ENCODE measurements around the gene UTY. TPM values are rescaled to one million over a fixed set of nuclear protein-coding genes. Genes with fewer than 3 reads are reported as not detected.

Gene UTY
- total and polyA plus RNA-seq, 2 donors (not counting 3 experiments of a cell fraction or from before 2014, with no cell fraction given) = 4.8 to 17.9 TPM

DNA sequence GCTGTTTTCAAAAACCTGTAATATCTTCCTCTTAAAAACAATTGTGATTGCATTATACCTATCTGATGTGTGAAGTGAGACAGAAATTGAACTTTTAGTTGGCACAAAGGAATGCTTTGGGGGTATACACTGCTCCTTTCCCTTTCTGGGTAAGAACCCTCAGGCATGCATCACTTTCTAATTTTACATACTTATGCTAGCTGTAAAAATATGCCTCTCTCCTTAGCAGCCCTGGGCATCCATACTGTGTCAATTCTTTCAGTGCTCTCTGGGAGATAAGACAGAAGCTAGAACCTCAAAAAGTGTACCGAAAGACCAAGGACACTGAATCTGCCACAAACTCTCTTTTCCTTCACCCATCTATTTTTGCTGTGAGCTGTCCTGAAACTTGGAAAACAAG is 246.7 kb downstream of the UTY start:
- Histone ChIP-seq H4K20me1 (replicated peaks; ENCODE audit: control insufficient read depth, extremely low read depth, insufficient read depth, low read length) (no peaks in the 10 kb centered on the region), H3K9me1 (replicated peaks; ENCODE audit: control insufficient read depth, extremely low read depth, insufficient read depth, low read length) (no peaks in the 10 kb centered on the region), H3K36me3 (ENCODE audit: control insufficient read depth in 2 of 2, extremely low read depth in 1 of 2, insufficient read depth in 2 of 2, low read length in 2 of 2) (peaks cover 0 to 3% of the 10 kb centered on the region in 2 experiments), H3K9ac (replicated peaks; ENCODE audit: extremely low read depth, insufficient read depth, low read length) (no peak overlapping the region), H3K27me3 (ENCODE audit: control insufficient read depth in 2 of 2, insufficient read depth in 2 of 2, low read length in 2 of 2) (no peaks in the 10 kb centered on the region), H3K4me1 (ENCODE audit: control insufficient read depth, extremely low read depth, insufficient read depth, low read length) (no peaks in the 10 kb centered on the region), H3K4me2 (ENCODE audit: insufficient read depth, low read length) (no peak overlapping the region), H3K4me3 (replicated peaks in 1 of 3; ENCODE audit: insufficient read depth in 1 of 3, low read depth in 1 of 3, low read length in 3 of 3) (no peak overlapping the region), H3K9me3 (replicated peaks; ENCODE audit: control insufficient read depth, insufficient read depth, low read length) (no peaks in the 10 kb centered on the region), H2AFZ (ENCODE audit: low read depth, low read length) (no peak overlapping the region), H3K27ac (ENCODE audit: insufficient read depth, low read depth, low read length) (no peak overlapping the region), H3K79me2 (ENCODE audit: control insufficient read depth, insufficient read depth, low read length) (no peaks in the 10 kb centered on the region)
- dilution Hi-C loops (cut with MboI; ENCODE audit: extremely low pct_ligation_motif_present, low sequenced_read_pairs) (no loop called here), intact Hi-C loops (cut with micrococcal nuclease) (no loop called here)
- ChIA-PET CTCF (interaction anchor here (2.1 kb wide), 1 partner anchor 110 kb away, joined by 9 read pairs; no protein-coding TSS in a partner anchor), POLR2A (no interaction called here)
- BruUV-seq (replicated peaks) = no TSS peak
- FAIRE-seq (no peak), DNase-seq (ENCODE audit: low read depth, low spot score) (no peak)
- TF ChIP-seq POLR2A (IDR thresholded peaks at IDR 0.05; ENCODE audit: low read depth, low read length) (no peak), MYC (IDR thresholded peaks at IDR 0.05; ENCODE audit: low read depth, low read length) (no peak)

DNA sequence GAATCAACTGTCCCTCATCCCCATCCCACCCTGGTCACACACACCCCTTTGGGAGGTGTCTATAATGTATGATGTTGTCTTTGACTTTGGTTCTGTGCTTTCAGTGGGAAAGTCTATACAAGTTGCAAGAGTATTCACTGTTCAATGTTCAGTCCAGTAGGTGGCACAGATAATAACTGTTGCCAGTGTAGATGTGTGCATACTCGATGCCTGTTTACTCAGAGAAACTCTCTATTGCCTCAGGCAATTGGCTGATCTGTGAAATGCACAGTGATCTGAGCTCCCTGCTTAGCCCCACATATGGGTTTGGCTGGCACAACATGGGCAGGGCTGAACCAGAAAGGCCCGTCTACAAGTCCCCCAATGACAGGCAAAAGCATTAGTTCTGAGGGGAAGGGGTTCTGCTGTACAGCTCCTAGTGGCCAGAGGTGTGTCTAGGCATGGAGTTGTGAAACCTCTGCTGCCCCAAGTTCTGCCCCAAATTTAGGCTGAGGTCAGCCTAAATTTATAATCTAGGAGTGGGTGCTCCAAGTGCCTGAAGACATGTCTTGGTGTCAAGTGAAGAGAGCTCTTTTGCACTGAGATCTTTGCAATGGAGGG is 252.4 kb downstream of the UTY start:
- DNase-seq (ENCODE audit: low read depth, low spot score) = no peak
- intact Hi-C loops (cut with micrococcal nuclease) = loop anchor here (10.0 kb wide), 1 partner anchor 63 kb away; no protein-coding TSS in a partner anchor

More for the DNA sequence above, 252.4 kb downstream of the UTY start:
- H4K20me1 ChIP-seq (replicated peaks; ENCODE audit: control insufficient read depth, extremely low read depth, insufficient read depth, low read length) = no peaks in the 10 kb centered on the region
- H3K4me3 ChIP-seq (replicated peaks in 1 of 3; ENCODE audit: insufficient read depth in 1 of 3, low read depth in 1 of 3, low read length in 3 of 3) = no peak overlapping the region
- H3K79me2 ChIP-seq (ENCODE audit: control insufficient read depth, insufficient read depth, low read length) = no peaks in the 10 kb centered on the region
- H3K9ac ChIP-seq (replicated peaks; ENCODE audit: extremely low read depth, insufficient read depth, low read length) = no peak overlapping the region
- ChIA-PET CTCF (no interaction called here), POLR2A (no interaction called here)
- TF ChIP-seq POLR2A (IDR thresholded peaks at IDR 0.05; ENCODE audit: low read depth, low read length) (no peak), FOS (IDR thresholded peaks at IDR 0.05; ENCODE audit: borderline replicate concordance, insufficient read depth, low read length) (no peak), GATA2 (IDR thresholded peaks at IDR 0.05; ENCODE audit: insufficient read depth, insufficient read length, low read depth, low read length) (no peak)
- H3K4me1 ChIP-seq (ENCODE audit: control insufficient read depth, extremely low read depth, insufficient read depth, low read length) = no peaks in the 10 kb centered on the region
- dilution Hi-C loops (cut with MboI; ENCODE audit: extremely low pct_ligation_motif_present, low sequenced_read_pairs) = no loop called here
- no peak overlapping the region for H3K27ac ChIP-seq (ENCODE audit: insufficient read depth, low read depth, low read length)
- H3K4me2 ChIP-seq (ENCODE audit: insufficient read depth, low read length) = no peak overlapping the region
- no peaks in the 10 kb centered on the region for H3K9me3 ChIP-seq (replicated peaks; ENCODE audit: control insufficient read depth, insufficient read depth, low read length)
- no peaks in the 10 kb centered on the region for H3K9me1 ChIP-seq (replicated peaks; ENCODE audit: control insufficient read depth, extremely low read depth, insufficient read depth, low read length)
- no peaks in the 10 kb centered on the region for H3K27me3 ChIP-seq (ENCODE audit: control insufficient read depth in 2 of 2, insufficient read depth in 2 of 2, low read length in 2 of 2)
- no peak overlapping the region for H2AFZ ChIP-seq (ENCODE audit: low read depth, low read length)
- BruUV-seq (replicated peaks) = no TSS peak
- no peak for FAIRE-seq
- H3K36me3 ChIP-seq (ENCODE audit: control insufficient read depth in 2 of 2, extremely low read depth in 1 of 2, insufficient read depth in 2 of 2, low read length in 2 of 2) = no peaks in the 10 kb centered on the region
